SU-DHL-6 (cell line): ENCODE results near the gene HSD3B2.

Experiments
- CTCF ChIP-seq: fragments of 200-600 bp; sonication (generic); IDR thresholded peaks from one replicate; pipeline ENCODE4 v1.5.1; 2017; ENCODE audit warnings: antibody characterized with exemption, mild to moderate bottlenecking, low read length, moderate library complexity; ENCODE audit not compliant: insufficient read depth, poor library complexity, severe bottlenecking
- EZH2phosphoT487 ChIP-seq: fragments of 200-600 bp; sonication (generic), shearing (Covaris generic); conservative IDR thresholded peaks from 2 replicates; pipeline ENCODE4 v1.6.1; 2018; ENCODE audit warnings: mild to moderate bottlenecking, antibody characterized with exemption, low read length, moderate library complexity, mixed read lengths

GRCh38 chr1:119379117-119379516, 35.8 kb upstream of the HSD3B2 start:
- TF ChIP-seq CTCF (no peak), EZH2phosphoT487 (no peak)
